A673 (cell line): ENCODE data around the gene FARP2. TPM values are rescaled to one million over a fixed set of nuclear protein-coding genes. Genes with fewer than 3 reads are reported as not detected.

ENCODE experiments used
- BruUV-seq: library from RNA; stranded (reverse); fragments of 400-500 nt; replicated peaks from 2 replicates; lab custom pipeline; 2021; lab: Mats Ljungman, UMichigan
- CTCF ChIA-PET: fragments of 300-600 bp; sonication (Branson Sonifier 250); formaldehyde crosslinking; loops from one replicate; lab custom pipeline; 2022; ENCODE audit warnings: antibody characterized with exemption; lab: Charles Lee
- POLR2A ChIA-PET: fragments of 300-600 bp; sonication (Branson Sonifier 250); formaldehyde crosslinking; loops from one replicate; lab custom pipeline; 2022; ENCODE audit warnings: antibody characterized with exemption; ENCODE audit not compliant: low non-redundant PET; lab: Charles Lee
- DNase-seq: peaks from one replicate; pipeline ENCODE4 v3.0.0-alpha.2; 2015; ENCODE audit warnings: low spot score
- H3K27ac ChIP-seq: fragments of 200-600 bp; sonication (generic); 2 replicates; pipeline ENCODE4 v1.5.1; 2016; ENCODE audit warnings: mixed run types, low read depth, mild to moderate bottlenecking, mixed read lengths, antibody characterized with exemption, low read length; ENCODE audit not compliant: poor library complexity, severe bottlenecking
- H3K27me3 ChIP-seq: fragments of 200-600 bp; sonication (generic); replicated peaks from 2 replicates; pipeline ENCODE4 v1.6.1; 2017; ENCODE audit warnings: mixed run types, low read depth, mild to moderate bottlenecking, mixed read lengths, antibody characterized with exemption, low read length; ENCODE audit not compliant: insufficient read depth, poor library complexity
- H3K36me3 ChIP-seq: fragments of 200-600 bp; sonication (generic); 2 replicates; pipeline ENCODE4 v1.6.1; 2016; ENCODE audit warnings: mixed run types, mild to moderate bottlenecking, mixed read lengths, antibody characterized with exemption, low read length; ENCODE audit not compliant: insufficient read depth, poor library complexity, severe bottlenecking
- H3K4me1 ChIP-seq: fragments of 200-600 bp; sonication (generic); 2 replicates; pipeline ENCODE4 v1.6.1; 2017; ENCODE audit warnings: mixed run types, mild to moderate bottlenecking, mixed read lengths, antibody characterized with exemption, low read length; ENCODE audit not compliant: insufficient read depth, poor library complexity, severe bottlenecking
- H3K4me3 ChIP-seq: fragments of 200-600 bp; sonication (generic); 2 replicates; pipeline ENCODE4 v1.5.1; 2016; ENCODE audit warnings: low read depth, mixed run types, mild to moderate bottlenecking, mixed read lengths, low read length; ENCODE audit not compliant: poor library complexity, severe bottlenecking
- H3K9me3 ChIP-seq: fragments of 200-600 bp; sonication (generic); 2 replicates; pipeline ENCODE4 v1.6.1; 2016; ENCODE audit warnings: mixed run types, low read depth, mild to moderate bottlenecking, mixed read lengths, antibody characterized with exemption, low read length; ENCODE audit not compliant: poor library complexity, severe bottlenecking
- CTCF ChIP-seq: fragments of 300-800, 200-600 bp; sonication (generic); conservative IDR thresholded peaks from 2 replicates; pipeline ENCODE4 v1.5.1; 2017; ENCODE audit warnings: low read depth, mild to moderate bottlenecking, antibody characterized with exemption, low read length, moderate library complexity, mixed read lengths
- EZH2 ChIP-seq: fragments of 200-600 bp; sonication (generic); IDR thresholded peaks from 2 replicates; pipeline ENCODE4 v1.6.1; 2017; ENCODE audit warnings: borderline replicate concordance, low read depth, mild to moderate bottlenecking, mixed read lengths, antibody characterized with exemption, low read length; ENCODE audit not compliant: poor library complexity, severe bottlenecking
- intact Hi-C: fragments of 100-400 bp; cut with micrococcal nuclease; formaldehyde crosslinking; loops from one replicate; pipeline ENCODE4 v1.10.0; 2022; ENCODE audit not compliant: unreplicated experiment
- total RNA-seq: library from RNA; stranded (reverse); gene quantifications from 2 replicates; pipeline ENCODE4 v1.2.3, GENCODE V29; 2021

FARP2 gene
- total RNA-seq, 1 experiment from 2014 or later = 53.3 TPM

- peaks cover 13% of the 10 kb centered on the region for H3K4me1 ChIP-seq
- intact Hi-C loops = loop anchor here (2.0 kb wide), 1 partner anchor 62 kb away; no protein-coding TSS in a partner anchor
- POLR2A ChIA-PET = no interaction called here
- CTCF ChIA-PET = no interaction called here
- H3K9me3 ChIP-seq = no peaks in the 10 kb centered on the region
- BruUV-seq = no TSS peak
- TF ChIP-seq EZH2 (no peak), CTCF (no peak)
- no peaks in the 10 kb centered on the region for H3K27me3 ChIP-seq
- no peak for DNase-seq
- H3K36me3 ChIP-seq = no peaks in the 10 kb centered on the region
- no peak overlapping the region for H3K27ac ChIP-seq
- no peak overlapping the region for H3K4me3 ChIP-seq
Measured at GRCh38 chr2:241538838-241539615, 182.9 kb downstream of the FARP2 start.

- H3K9me3 ChIP-seq = no peaks in the 10 kb centered on the region
- DNase-seq = no peak
- CTCF ChIA-PET = no interaction called here
- no peak overlapping the region for H3K27ac ChIP-seq
- no TSS peak for BruUV-seq
- H3K27me3 ChIP-seq = no peaks in the 10 kb centered on the region
- TF ChIP-seq CTCF (no peak), EZH2 (no peak)
- H3K36me3 ChIP-seq = no peaks in the 10 kb centered on the region
- intact Hi-C loops = loop anchor here (2.0 kb wide), 1 partner anchor 63 kb away; no protein-coding TSS in a partner anchor
- peaks cover 16% of the 10 kb centered on the region for H3K4me1 ChIP-seq
- H3K4me3 ChIP-seq = no peak overlapping the region
- POLR2A ChIA-PET = no interaction called here
Measured at GRCh38 chr2:241539616-241540374, 183.7 kb downstream of the FARP2 start.

GRCh38 chr2:241540401-241540770 is 184.3 kb downstream of the FARP2 start:
- H3K36me3 ChIP-seq = no peaks in the 10 kb centered on the region
- H3K4me1 ChIP-seq = peaks cover 18% of the 10 kb centered on the region
- ChIA-PET POLR2A (no interaction called here), CTCF (no interaction called here)
- H3K4me3 ChIP-seq = peak overlapping the region; percentile 46
- DNase-seq = no peak
- no peak for TF ChIP-seq CTCF
- no peak for TF ChIP-seq EZH2
- no peaks in the 10 kb centered on the region for H3K9me3 ChIP-seq
- intact Hi-C loops = no loop called here
- no TSS peak for BruUV-seq
- no peaks in the 10 kb centered on the region for H3K27me3 ChIP-seq
- H3K27ac ChIP-seq = no peak overlapping the region
